ENCODE data around the gene PTMS.

- TF ChIP-seq, protein P1, sequence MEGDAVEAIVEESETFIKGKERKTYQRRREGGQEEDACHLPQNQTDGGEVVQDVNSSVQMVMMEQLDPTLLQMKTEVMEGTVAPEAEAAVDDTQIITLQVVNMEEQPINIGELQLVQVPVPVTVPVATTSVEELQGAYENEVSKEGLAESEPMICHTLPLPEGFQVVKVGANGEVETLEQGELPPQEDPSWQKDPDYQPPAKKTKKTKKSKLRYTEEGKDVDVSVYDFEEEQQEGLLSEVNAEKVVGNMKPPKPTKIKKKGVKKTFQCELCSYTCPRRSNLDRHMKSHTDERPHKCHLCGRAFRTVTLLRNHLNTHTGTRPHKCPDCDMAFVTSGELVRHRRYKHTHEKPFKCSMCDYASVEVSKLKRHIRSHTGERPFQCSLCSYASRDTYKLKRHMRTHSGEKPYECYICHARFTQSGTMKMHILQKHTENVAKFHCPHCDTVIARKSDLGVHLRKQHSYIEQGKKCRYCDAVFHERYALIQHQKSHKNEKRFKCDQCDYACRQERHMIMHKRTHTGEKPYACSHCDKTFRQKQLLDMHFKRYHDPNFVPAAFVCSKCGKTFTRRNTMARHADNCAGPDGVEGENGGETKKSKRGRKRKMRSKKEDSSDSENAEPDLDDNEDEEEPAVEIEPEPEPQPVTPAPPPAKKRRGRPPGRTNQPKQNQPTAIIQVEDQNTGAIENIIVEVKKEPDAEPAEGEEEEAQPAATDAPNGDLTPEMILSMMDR (IDR thresholded peaks at IDR 0.05; ENCODE audit: poor library complexity), result no peak
- TF ChIP-seq EZH2 (IDR thresholded peaks at IDR 0.05; ENCODE audit: borderline replicate concordance), result no peak
These were observed 7.6 kb downstream of the PTMS start for GRCh38 chr12:6773590-6774351.
